ENCODE measurements around the gene NGF.

GRCh38 chr1:115374598-115374997 is 36.5 kb upstream of the NGF start:
- TF ChIP-seq CTCF (conservative IDR thresholded peaks at IDR 0.05; ENCODE audit: low read depth, low read length) (no peak), SMC3 (IDR thresholded peaks at IDR 0.05; ENCODE audit: low read depth, low read length) (no peak), POLR2A (IDR thresholded peaks at IDR 0.05; ENCODE audit: low read depth, low read length) (no peak), RFX5 (IDR thresholded peaks at IDR 0.05; ENCODE audit: low read depth, low read length) (no peak), BHLHE40 (IDR thresholded peaks at IDR 0.05; ENCODE audit: low read depth, low read length) (no peak), USF2 (IDR thresholded peaks at IDR 0.05; ENCODE audit: low read depth, low read length) (no peak), NFE2L2 (IDR thresholded peaks at IDR 0.05; ENCODE audit: low read depth, low read length) (no peak), MAFK (IDR thresholded peaks at IDR 0.05; ENCODE audit: low read depth, low read length) (no peak)

Data from IMR-90 (cell line).